Activated naive CD4-positive, alpha-beta T cell treated with anti-CD3 and anti-CD28 coated beads, Interleukin-2, amount 50 U/mL, for 72 hours (primary cell): ENCODE data around the gene SSTR4. TPM values are rescaled to one million over a fixed set of nuclear protein-coding genes. Genes with fewer than 3 reads are reported as not detected.
A peak's percentile ranks its signal among the peaks of the same experiment; 100 is the strongest.

Experiments used
- ATAC-seq, 2 donors: fragments of 150-1000 bp; cut with Tn5 transposase; 2 replicates each; pipeline ENCODE4 v1.10.0; 2021; ENCODE audit warnings: mild to moderate bottlenecking in 2 of 2, moderate library complexity in 2 of 2
- DNase-seq, 2 donors: peaks; one replicate each; pipeline ENCODE4 v3.0.0; 2021 to 2022; ENCODE audit warnings: low spot score in 2 of 2
- H3K27ac Mint-ChIP-seq, 2 donors: one replicate each; pipeline ENCODE4 v1.8.0; 2022; ENCODE audit warnings: mild to moderate bottlenecking in 2 of 2, mixed read lengths in 2 of 2
- H3K36me3 Mint-ChIP-seq, 2 donors: one replicate each; pipeline ENCODE4 v1.8.0; 2022; ENCODE audit warnings: mixed read lengths in 2 of 2
- H3K9me3 Mint-ChIP-seq, 2 donors: one replicate each; pipeline ENCODE4 v1.8.0; 2022; ENCODE audit warnings: mixed read lengths in 2 of 2
- total RNA-seq, 2 donors: library from RNA; stranded (reverse); gene quantifications; one replicate each; pipeline ENCODE4 v1.2.3, GENCODE V29; 2022

Gene SSTR4
- total RNA-seq, 2 donors from 2014 or later: not detected

GRCh38 chr20:23032056-23032749 is 2.9 kb upstream of the SSTR4 start:
- Mint-ChIP-seq H3K9me3 (no peaks in the 10 kb centered on the region), H3K27ac (no peak overlapping the region), H3K36me3 (peaks cover 0 to 6% of the 10 kb centered on the region in 2 donors)
- DNase-seq (no peak), ATAC-seq (no peak)

GRCh38 chr20:23032750-23033078 is 2.4 kb upstream of the SSTR4 start:
- ATAC-seq (no peak), DNase-seq (no peak)
- Mint-ChIP-seq H3K9me3 (no peaks in the 10 kb centered on the region), H3K27ac (no peak overlapping the region), H3K36me3 (peaks cover 0 to 6% of the 10 kb centered on the region in 2 donors)

- Mint-ChIP-seq H3K27ac (no peak overlapping the region), H3K9me3 (no peaks in the 10 kb centered on the region), H3K36me3 (peaks cover 0 to 6% of the 10 kb centered on the region in 2 donors)
- ATAC-seq (no peak), DNase-seq (no peak)
Measured at GRCh38 chr20:23033918-23034317, 1.2 kb upstream of the SSTR4 start.

GRCh38 chr20:23035731-23036130 is 619 bp downstream of the SSTR4 start:
- ATAC-seq (no peak), DNase-seq (no peak)
- no peak overlapping the region for H3K27ac Mint-ChIP-seq
- H3K9me3 Mint-ChIP-seq: no peaks in the 10 kb centered on the region
- peaks cover 0 to 6% of the 10 kb centered on the region in 2 donors for H3K36me3 Mint-ChIP-seq

DNA sequence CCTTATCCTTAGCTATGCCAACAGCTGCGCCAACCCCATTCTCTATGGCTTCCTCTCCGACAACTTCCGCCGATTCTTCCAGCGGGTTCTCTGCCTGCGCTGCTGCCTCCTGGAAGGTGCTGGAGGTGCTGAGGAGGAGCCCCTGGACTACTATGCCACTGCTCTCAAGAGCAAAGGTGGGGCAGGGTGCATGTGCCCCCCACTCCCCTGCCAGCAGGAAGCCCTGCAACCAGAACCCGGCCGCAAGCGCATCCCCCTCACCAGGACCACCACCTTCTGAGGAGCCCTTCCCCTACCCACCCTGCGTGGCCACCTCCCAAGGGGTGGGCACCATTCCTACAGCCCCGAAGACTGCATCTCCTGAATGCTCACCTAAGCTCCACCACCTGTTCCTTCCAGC is 1.3 kb downstream of the SSTR4 start:
- no peaks in the 10 kb centered on the region for H3K9me3 Mint-ChIP-seq
- peaks cover 0 to 6% of the 10 kb centered on the region in 2 donors for H3K36me3 Mint-ChIP-seq
- DNase-seq (no peak), ATAC-seq (no peak)
- no peak overlapping the region for H3K27ac Mint-ChIP-seq

- Mint-ChIP-seq H3K27ac (no peak overlapping the region), H3K9me3 (no peaks in the 10 kb centered on the region), H3K36me3 (peaks cover 0 to 6% of the 10 kb centered on the region in 2 donors)
- ATAC-seq: no peak
- DNase-seq: no peak
Measured at GRCh38 chr20:23037017-23037481, 1.9 kb downstream of the SSTR4 start.

GRCh38 chr20:23039136-23039875 is 4.2 kb downstream of the SSTR4 start:
- ATAC-seq (no peak), DNase-seq (no peak)
- Mint-ChIP-seq H3K27ac (no peak overlapping the region), H3K9me3 (no peaks in the 10 kb centered on the region), H3K36me3 (peaks cover 0 to 6% of the 10 kb centered on the region in 2 donors)

GRCh38 chr20:23039885-23040508 is 4.9 kb downstream of the SSTR4 start:
- H3K36me3 Mint-ChIP-seq: peaks cover 0 to 6% of the 10 kb centered on the region in 2 donors
- ATAC-seq: no peak

DNA sequence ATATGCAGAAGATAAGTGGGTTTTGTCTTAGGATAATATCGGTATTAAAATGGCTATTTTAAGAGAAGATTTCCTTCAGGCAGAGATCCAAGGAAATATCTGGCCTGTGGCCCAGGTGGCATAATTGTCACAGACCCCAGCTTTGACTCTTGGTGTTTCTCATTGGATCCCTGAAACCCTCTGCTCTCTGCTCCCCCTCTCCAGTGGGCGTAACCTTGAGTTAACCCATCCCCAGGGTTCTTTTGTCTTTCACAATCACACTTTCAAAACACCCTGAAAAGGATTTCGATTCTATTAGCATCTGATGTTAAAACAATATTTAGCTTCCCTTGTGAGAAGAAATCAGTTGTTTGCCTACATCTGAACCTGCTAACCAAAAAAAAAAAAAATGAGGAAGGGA is 7.2 kb downstream of the SSTR4 start:
- no peaks in the 10 kb centered on the region for H3K9me3 Mint-ChIP-seq
- ATAC-seq (no peak), DNase-seq (no peak)
- H3K27ac Mint-ChIP-seq: no peak overlapping the region
- peaks cover 0 to 5% of the 10 kb centered on the region in 2 donors for H3K36me3 Mint-ChIP-seq

More at GRCh38 chr20:23039885-23040508, 4.9 kb downstream of the SSTR4 start:
- Mint-ChIP-seq H3K27ac (no peak overlapping the region), H3K9me3 (no peaks in the 10 kb centered on the region)
- no peak for DNase-seq

DNA sequence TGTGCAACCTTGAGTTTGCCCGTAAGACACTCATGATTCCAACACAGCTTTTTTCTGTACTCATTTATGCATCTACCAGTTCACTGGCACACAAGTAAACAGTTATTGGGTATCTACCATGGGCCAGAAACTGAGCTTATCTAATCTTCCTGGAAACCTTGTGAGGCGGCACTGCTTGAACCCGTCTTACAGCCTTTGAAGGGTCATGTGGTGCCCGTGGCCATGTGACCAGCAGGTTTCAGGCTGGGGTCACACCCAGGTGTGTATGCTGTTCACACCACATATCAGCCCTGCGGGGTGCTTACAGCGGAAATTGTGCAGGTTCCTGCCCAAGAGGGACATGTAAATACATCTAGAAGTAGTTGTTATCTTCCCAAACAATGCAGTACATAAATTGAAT is 8.3 kb downstream of the SSTR4 start:
- DNase-seq (no peak), ATAC-seq (no peak)
- Mint-ChIP-seq H3K36me3 (peaks cover 0 to 6% of the 10 kb centered on the region in 2 donors), H3K27ac (no peak overlapping the region), H3K9me3 (no peaks in the 10 kb centered on the region)

DNA sequence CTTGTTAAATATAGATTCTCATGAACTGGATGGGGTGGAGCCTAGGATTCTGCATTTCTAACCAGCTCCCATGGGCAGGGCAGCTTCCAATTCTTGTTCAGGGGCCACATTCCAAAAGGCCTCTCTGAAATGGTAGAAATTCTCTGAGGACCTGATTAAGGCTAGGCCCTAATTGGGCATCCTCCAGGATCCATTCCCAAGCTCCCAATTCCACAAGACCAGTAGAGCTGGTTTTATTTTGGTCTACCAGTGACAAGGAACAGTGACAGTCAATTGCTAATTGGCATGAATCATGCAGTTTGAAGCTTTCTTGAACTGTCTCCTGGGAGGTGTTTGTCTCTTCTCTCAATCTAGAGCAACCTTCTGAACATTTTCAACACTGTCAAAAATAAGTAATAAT is 11.3 kb downstream of the SSTR4 start:
- H3K9me3 Mint-ChIP-seq: no peaks in the 10 kb centered on the region
- DNase-seq (no peak), ATAC-seq (no peak)
- peaks cover 0 to 6% of the 10 kb centered on the region in 2 donors for H3K36me3 Mint-ChIP-seq
- no peak overlapping the region for H3K27ac Mint-ChIP-seq

- DNase-seq (no peak), ATAC-seq (no peak)
- Mint-ChIP-seq H3K27ac (no peak overlapping the region), H3K9me3 (no peaks in the 10 kb centered on the region), H3K36me3 (peaks cover 0 to 6% of the 10 kb centered on the region in 2 donors)
Measured at GRCh38 chr20:23047001-23047737, 12.1 kb downstream of the SSTR4 start.

GRCh38 chr20:23047738-23048214 is 12.7 kb downstream of the SSTR4 start:
- peak in 1 of 2 donors; percentile 4 for DNase-seq
- ATAC-seq: no peak
- no peaks in the 10 kb centered on the region for H3K9me3 Mint-ChIP-seq
- H3K27ac Mint-ChIP-seq: no peak overlapping the region
- H3K36me3 Mint-ChIP-seq: peaks cover 0 to 6% of the 10 kb centered on the region in 2 donors

GRCh38 chr20:23048283-23049200 is 13.4 kb downstream of the SSTR4 start:
- H3K9me3 Mint-ChIP-seq: no peaks in the 10 kb centered on the region
- no peak overlapping the region for H3K27ac Mint-ChIP-seq
- peaks cover 0 to 6% of the 10 kb centered on the region in 2 donors for H3K36me3 Mint-ChIP-seq
- DNase-seq (peak in 1 of 2 donors; percentile 50), ATAC-seq (peak; percentile 18 to 76)

DNA sequence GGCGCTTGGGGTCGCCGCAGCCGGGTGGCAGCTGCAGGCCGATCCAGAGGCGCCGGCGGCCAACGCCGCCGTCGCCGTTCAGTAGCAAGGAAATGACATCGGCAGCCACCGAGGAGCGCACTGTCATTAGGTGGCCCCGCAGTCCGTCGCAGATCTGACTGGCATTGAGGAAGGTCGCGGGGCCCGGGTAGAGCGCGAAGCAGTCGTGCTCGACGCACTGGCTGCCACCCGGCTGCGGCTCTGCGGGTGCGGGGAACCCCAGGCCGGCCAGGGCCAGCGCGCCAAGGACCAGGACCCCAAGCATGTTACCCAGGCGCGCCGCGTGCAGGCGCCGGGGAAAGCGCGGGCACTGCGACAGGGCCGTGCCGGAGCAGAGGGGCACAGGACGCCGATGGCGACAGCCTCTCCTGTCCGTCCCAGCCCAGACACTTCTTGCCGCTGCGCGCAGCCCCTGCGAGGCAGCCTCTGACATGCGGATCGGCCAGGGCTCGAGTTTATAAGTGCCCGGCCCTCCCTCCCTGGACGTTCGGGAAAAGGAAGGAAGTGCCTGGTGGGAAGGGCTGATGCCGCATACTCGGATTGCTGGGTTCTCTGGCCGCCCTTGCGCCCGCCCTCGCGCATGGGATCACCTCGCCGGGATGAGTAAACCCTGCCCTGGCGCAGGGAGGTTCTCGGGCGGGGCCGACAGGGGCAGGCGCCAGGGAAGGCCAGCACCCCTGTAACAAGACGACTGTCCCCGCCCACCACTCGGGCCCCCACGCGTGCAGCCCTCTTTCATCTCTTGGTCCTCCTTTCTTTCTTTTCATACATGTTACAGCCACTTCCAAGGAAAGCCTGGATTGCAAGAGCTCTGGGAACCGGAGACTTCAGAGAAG is 14.3 kb downstream of the SSTR4 start, which contains the start of gene THBD:
THBD (minus strand) TSS at position 472 of the 875 bp plus-strand sequence; CDS start at position 304, 168 bp downstream.
- peak in 1 of 2 donors; percentile 9 for DNase-seq

More for the DNA sequence above, 14.3 kb downstream of the SSTR4 start, which contains the start of gene THBD:
- peak in 1 of 2 donors; percentile 39 for ATAC-seq
- Mint-ChIP-seq H3K27ac (no peak within 1 kb of the TSS), H3K9me3 (no peaks in the 10 kb centered on the region), H3K36me3 (peaks cover 0 to 6% of the 10 kb centered on the region in 2 donors)
